ENCODE data around the gene USHBP1. TPM values are rescaled to one million over a fixed set of nuclear protein-coding genes. Genes with fewer than 3 reads are reported as not detected.
A peak's percentile ranks its signal among the peaks of the same experiment; 100 is the strongest.

USHBP1 gene
- total RNA-seq, 4 donors from 2014 or later: 2.4 to 43.3 (median 5.8) TPM

DNA sequence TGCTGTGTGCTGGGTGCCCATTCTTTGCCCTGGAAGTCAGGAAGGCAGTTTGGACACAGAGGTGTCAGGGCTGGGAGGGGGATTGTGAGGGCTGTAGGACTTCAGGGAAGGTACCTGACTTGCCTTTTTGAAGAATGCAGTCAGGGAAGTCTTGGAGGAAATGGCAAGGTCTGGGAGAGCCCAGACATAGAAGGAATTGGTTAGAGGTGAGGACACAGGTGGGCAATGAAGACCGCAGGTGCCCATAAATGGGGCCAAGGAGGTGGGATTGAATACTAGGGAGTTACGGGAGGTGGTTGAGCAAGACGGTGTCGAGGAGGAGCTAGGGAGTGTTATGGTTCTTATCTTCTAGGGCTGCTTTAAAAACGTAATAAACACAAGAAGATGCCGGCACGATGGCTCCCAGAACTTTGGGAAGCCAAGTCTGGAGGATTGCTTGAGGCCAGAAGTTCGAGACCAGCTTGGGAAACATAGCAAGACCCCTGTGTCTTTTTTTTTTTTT, 43.4 kb upstream of the USHBP1 start:
- ATAC-seq (ENCODE audit: low FRiP score) (no peak), DNase-seq (ENCODE audit: low spot score) (no peak)
- TF ChIP-seq, protein P1, sequence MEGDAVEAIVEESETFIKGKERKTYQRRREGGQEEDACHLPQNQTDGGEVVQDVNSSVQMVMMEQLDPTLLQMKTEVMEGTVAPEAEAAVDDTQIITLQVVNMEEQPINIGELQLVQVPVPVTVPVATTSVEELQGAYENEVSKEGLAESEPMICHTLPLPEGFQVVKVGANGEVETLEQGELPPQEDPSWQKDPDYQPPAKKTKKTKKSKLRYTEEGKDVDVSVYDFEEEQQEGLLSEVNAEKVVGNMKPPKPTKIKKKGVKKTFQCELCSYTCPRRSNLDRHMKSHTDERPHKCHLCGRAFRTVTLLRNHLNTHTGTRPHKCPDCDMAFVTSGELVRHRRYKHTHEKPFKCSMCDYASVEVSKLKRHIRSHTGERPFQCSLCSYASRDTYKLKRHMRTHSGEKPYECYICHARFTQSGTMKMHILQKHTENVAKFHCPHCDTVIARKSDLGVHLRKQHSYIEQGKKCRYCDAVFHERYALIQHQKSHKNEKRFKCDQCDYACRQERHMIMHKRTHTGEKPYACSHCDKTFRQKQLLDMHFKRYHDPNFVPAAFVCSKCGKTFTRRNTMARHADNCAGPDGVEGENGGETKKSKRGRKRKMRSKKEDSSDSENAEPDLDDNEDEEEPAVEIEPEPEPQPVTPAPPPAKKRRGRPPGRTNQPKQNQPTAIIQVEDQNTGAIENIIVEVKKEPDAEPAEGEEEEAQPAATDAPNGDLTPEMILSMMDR (IDR thresholded peaks at IDR 0.05): no peak

DNA sequence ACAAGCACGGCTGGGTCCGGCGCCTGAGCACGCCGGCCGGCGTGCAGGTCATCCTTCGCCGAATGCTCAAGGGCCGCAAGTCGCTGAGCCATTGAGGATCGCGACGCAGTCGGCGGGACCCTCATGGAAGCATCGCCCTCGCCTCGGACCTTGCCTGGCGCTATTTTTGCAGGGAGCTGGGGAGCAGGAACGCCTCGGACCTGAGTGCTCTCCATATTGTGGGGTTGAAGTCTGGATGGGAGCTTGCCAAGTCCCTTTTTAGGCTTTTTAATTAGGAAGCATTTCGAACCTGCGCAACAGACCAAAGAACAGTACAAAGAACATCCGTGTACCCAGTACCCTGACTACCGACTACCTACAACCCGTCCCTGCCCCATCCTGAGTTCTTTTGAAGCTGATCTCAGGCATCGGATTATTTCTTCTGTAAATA, 41.8 kb upstream of the USHBP1 start:
- TF ChIP-seq, protein P1 (IDR thresholded peaks at IDR 0.05): no peak
- DNase-seq (ENCODE audit: low spot score): no peak
- ATAC-seq (ENCODE audit: low FRiP score): no peak

DNA sequence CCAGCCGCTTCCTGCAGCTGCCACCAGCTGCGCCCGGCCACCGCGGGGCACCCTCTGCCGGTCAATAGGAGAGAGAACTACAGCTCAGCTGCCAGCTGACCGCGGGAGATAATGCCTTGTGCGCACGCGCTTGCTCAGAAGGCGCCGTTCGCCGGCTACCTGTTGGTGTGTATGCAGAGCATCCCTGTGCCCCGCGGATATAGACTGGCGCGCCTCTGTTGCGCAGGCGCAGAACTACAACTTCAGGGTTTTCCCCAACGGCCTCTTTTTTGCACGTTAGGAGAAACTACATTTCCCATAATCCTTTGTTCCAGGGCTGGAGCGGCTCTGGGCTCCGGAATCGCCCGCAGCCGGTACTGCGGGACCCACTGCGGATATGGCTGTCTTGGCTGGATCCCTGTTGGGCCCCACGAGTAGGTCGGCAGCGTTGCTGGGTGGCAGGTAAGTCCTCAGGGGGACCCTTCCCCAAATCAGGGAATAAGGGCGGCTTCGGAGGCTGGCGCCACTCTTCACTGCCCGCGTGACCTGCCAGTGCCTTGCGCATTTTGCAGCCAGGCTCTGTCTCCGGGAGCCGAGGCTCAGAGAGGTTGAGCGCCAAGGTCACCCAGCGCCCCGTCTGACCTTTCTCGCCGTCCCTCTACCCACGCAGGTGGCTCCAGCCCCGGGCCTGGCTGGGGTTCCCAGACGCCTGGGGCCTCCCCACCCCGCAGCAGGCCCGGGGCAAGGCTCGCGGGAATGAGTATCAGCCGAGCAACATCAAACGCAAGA, 41.2 kb upstream of the USHBP1 start, which contains the start of gene MRPL34:
Gene MRPL34, plus strand, starts transcription at position 356 of the 768 bp plus-strand sequence. Its CDS starts 21 bp downstream, at position 377.
- TF ChIP-seq, protein P1 (IDR thresholded peaks at IDR 0.05): peak in 1 of 3 donors; percentile 37
- ATAC-seq (ENCODE audit: low FRiP score): peak; percentile 80
- peak; percentile 77 for DNase-seq (ENCODE audit: low spot score)

DNA sequence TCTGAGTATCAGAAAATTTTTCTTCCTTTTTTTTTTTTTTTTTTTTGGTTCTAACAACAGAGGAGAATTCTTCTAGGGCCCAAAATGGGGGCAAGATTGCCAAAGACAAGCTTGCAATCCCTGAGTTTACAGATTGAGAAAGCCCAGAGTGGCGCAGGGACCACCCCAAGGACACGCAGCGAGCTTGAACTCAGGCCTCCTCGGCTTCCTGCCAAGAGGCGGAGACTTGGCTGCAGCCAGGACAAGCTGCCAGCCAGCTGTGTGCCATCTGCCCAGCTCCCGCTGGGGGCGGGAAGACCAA, 40.6 kb upstream of the USHBP1 start:
- ATAC-seq (ENCODE audit: low FRiP score) (no peak), DNase-seq (ENCODE audit: low spot score) (no peak)
- TF ChIP-seq, protein P1 (IDR thresholded peaks at IDR 0.05): no peak

DNA sequence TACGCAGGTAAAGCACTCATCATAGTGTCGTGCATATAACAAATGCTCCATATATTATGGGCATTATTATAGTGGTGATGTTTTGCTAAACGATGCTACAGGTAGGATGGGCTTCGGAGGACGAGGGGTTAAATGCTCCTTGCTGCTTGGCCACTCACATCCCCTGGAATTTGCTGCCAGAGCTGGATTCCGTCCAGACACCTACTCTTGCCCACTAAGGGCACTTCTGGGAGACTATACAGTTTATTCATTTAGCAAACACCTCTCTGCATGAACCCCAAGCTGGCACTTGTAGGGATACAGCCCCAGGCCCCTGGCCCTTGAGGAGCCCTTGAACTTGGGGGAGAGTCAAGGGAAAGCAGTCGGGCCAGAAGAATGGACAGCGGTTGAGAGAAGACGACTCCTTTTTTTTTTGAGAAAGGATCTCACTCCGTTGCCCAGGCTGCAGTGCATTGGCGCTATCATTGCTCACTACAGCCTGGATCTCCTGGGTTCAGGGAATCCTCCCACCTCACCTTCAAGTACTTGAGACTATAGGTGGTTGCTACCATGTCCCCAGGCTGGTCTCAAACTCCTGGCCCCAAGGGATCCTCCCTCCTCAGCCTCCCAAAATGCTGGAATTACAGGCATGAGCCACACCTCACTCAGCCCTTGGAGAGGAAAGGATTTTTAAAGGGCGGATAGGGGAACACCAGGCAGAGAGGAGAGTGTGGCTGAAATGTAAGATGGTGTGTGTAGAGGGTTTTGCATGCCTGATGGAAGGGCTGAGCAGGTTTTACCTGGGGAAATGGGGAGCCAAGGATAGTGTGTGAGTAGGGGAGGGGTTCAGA, 40.1 kb upstream of the USHBP1 start:
- ATAC-seq (ENCODE audit: low FRiP score) (no peak), DNase-seq (ENCODE audit: low spot score) (no peak)
- TF ChIP-seq, protein P1 (IDR thresholded peaks at IDR 0.05): no peak

DNA sequence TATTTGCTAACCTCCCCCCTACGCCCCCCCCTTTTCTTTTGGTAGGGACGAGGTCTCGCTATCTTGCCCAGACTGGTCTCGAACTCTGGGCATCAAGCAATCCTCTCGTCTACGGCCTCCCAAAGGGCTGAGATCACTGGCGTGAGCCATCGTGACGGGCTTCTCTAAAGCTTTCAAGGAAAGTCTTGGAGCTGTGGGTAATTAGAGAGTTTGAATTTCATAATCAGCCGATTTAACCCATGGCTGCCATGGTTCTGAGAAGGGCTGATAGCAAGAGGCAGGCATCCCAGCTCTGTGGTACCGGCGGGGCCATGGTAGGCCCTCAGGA, 39.4 kb upstream of the USHBP1 start:
- TF ChIP-seq, protein P1 (IDR thresholded peaks at IDR 0.05): no peak
- no peak for ATAC-seq (ENCODE audit: low FRiP score)
- no peak for DNase-seq (ENCODE audit: low spot score)
